ENCODE measurements around the gene FOXP1. TPM values are rescaled to one million over a fixed set of nuclear protein-coding genes. Genes with fewer than 3 reads are reported as not detected.

FOXP1 gene
- total RNA-seq, 4 donors from 2014 or later, result 169 to 300 (median 202) TPM

DNA sequence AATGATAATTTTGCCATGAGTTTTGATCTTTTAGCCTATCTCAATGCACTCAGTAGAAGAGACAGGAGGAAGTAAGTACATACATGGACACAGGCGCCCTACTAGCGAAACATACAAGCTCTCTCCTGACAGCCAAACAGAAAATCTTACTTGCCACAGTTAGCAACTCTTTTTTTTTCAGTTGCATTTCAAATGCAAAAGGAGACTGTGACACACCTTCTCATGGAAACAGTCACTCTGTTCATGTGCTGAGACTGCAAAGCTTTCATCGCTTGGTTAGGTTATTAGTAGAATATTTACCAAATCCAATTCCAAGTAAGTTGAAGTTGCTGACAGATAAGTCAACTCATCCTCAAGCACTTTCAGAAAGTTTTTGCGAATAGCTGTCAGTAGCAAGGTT is 223.3 kb downstream of the FOXP1 start:
- TF ChIP-seq, protein P1, sequence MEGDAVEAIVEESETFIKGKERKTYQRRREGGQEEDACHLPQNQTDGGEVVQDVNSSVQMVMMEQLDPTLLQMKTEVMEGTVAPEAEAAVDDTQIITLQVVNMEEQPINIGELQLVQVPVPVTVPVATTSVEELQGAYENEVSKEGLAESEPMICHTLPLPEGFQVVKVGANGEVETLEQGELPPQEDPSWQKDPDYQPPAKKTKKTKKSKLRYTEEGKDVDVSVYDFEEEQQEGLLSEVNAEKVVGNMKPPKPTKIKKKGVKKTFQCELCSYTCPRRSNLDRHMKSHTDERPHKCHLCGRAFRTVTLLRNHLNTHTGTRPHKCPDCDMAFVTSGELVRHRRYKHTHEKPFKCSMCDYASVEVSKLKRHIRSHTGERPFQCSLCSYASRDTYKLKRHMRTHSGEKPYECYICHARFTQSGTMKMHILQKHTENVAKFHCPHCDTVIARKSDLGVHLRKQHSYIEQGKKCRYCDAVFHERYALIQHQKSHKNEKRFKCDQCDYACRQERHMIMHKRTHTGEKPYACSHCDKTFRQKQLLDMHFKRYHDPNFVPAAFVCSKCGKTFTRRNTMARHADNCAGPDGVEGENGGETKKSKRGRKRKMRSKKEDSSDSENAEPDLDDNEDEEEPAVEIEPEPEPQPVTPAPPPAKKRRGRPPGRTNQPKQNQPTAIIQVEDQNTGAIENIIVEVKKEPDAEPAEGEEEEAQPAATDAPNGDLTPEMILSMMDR (IDR thresholded peaks at IDR 0.05), result no peak
- TF ChIP-seq POLR2AphosphoS5 (IDR thresholded peaks at IDR 0.05), result no peak
- no peak for TF ChIP-seq EP300 (IDR thresholded peaks at IDR 0.05)
- no peak for TF ChIP-seq POLR2A (IDR thresholded peaks at IDR 0.05)
- no peaks in the 10 kb centered on the region for H3K27me3 ChIP-seq
- peaks cover 0 to 10% of the 10 kb centered on the region in 2 donors for H3K36me3 ChIP-seq
- no peaks in the 10 kb centered on the region for H3K9me3 ChIP-seq
- H3K4me1 ChIP-seq, result peaks cover 0 to 7% (median 0%) of the 10 kb centered on the region in 3 donors
- WGBS, 2 donors (ENCODE audit: low coverage in 1 of 2), result 96 to 100% methylated on average over 4 of the region's 4 CpGs
- no peak for ATAC-seq
- no peak overlapping the region for H3K4me3 ChIP-seq
- H3K27ac ChIP-seq, result no peak overlapping the region

DNA sequence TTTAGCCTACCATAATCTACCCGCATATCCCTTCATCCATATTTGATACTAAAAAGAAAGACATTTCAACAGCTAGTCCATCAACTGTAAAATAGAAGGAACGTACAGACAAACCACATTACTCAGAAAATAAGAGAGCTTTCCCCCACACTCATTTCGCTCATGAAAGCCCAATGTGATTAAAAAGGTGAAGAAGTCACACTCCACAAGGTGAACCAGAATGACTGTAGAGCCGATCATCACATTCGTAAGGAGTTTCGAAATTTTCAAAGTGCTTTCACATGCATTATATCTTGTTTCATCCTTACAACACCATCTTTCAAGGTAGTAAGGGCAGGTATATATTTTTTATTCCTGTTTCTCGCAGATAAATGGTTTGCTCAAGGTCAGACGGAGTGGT is 225.3 kb downstream of the FOXP1 start:
- Histone ChIP-seq H3K27me3 (no peaks in the 10 kb centered on the region), H3K4me1 (peaks cover 0 to 7% (median 0%) of the 10 kb centered on the region in 3 donors), H3K36me3 (peaks cover 0 to 10% of the 10 kb centered on the region in 2 donors), H3K9me3 (no peaks in the 10 kb centered on the region), H3K27ac (no peak overlapping the region), H3K4me3 (no peak overlapping the region)
- ATAC-seq, result no peak
- no peak for TF ChIP-seq POLR2AphosphoS5 (IDR thresholded peaks at IDR 0.05)
- no peak for TF ChIP-seq POLR2A (IDR thresholded peaks at IDR 0.05)
- WGBS, 2 donors (ENCODE audit: low coverage in 1 of 2), result 90 to 96% methylated on average over 6 to 7 of the region's 8 CpGs

DNA sequence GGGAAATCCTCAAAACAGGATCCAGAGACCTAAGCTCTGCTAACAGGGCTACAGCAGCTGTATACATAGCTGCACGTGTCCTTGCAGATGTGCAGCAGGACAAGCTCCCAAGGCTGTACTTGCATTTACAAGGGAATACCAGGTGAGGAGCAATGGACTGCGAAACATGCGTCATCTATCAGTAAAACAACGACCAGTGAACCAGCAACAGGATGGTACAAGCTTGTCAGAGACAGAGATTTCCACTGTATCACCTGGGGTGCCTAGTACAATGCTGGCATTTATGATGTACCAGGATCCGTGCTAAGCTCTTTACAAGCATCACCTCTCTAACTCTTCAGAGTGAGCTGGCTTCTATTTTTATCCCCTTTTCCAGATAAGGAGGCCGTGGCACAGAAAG is 227.3 kb downstream of the FOXP1 start:
- no peak for ATAC-seq
- TF ChIP-seq, protein P1 (IDR thresholded peaks at IDR 0.05), result no peak
- TF ChIP-seq EP300 (IDR thresholded peaks at IDR 0.05) (no peak), POLR2A (IDR thresholded peaks at IDR 0.05) (no peak), POLR2AphosphoS5 (IDR thresholded peaks at IDR 0.05) (no peak)
- no peak overlapping the region for H3K27ac ChIP-seq

DNA sequence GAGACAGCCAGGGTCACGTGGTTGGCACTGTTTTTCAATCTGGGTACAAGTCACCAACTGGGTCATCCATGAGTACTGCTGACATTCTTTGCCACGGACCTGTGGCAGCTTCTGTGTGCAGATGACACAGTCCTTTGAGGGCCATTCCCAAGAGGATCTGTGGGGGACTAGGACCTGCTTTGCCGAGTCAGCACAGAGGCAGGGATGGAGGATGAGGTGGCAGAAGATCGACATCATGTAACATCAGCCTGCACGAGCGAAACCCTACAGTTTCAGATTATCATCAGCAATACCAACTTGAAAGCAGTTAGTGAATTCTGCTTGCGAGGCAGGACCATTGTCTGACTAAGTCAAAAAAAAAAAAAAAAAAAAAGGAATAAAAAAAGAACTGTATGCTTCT is 227.7 kb downstream of the FOXP1 start:
- no peak for TF ChIP-seq POLR2AphosphoS5 (IDR thresholded peaks at IDR 0.05)
- no peak for TF ChIP-seq POLR2A (IDR thresholded peaks at IDR 0.05)
- TF ChIP-seq, protein P1 (IDR thresholded peaks at IDR 0.05), result no peak
- no peak for TF ChIP-seq EP300 (IDR thresholded peaks at IDR 0.05)
- no peak for ATAC-seq
- H3K9me3 ChIP-seq, result no peaks in the 10 kb centered on the region
- peaks cover 0 to 13% (median 3%) of the 10 kb centered on the region in 3 donors for H3K4me1 ChIP-seq
- H3K4me3 ChIP-seq, result no peak overlapping the region
- H3K27me3 ChIP-seq, result no peaks in the 10 kb centered on the region
- H3K36me3 ChIP-seq, result peaks cover 0 to 10% of the 10 kb centered on the region in 2 donors
- WGBS, 2 donors (ENCODE audit: low coverage in 1 of 2), result 60 to 64% methylated on average over 4 to 5 of the region's 7 CpGs
- no peak overlapping the region for H3K27ac ChIP-seq

More for the DNA sequence above, 227.3 kb downstream of the FOXP1 start:
- 50 to 76% methylated on average over 2 to 6 of the region's 6 CpGs for WGBS, 2 donors (ENCODE audit: low coverage in 1 of 2)
- Histone ChIP-seq H3K4me1 (peaks cover 0 to 12% (median 0%) of the 10 kb centered on the region in 3 donors), H3K27me3 (no peaks in the 10 kb centered on the region), H3K9me3 (no peaks in the 10 kb centered on the region), H3K4me3 (no peak overlapping the region), H3K36me3 (peaks cover 0 to 10% of the 10 kb centered on the region in 2 donors)

DNA sequence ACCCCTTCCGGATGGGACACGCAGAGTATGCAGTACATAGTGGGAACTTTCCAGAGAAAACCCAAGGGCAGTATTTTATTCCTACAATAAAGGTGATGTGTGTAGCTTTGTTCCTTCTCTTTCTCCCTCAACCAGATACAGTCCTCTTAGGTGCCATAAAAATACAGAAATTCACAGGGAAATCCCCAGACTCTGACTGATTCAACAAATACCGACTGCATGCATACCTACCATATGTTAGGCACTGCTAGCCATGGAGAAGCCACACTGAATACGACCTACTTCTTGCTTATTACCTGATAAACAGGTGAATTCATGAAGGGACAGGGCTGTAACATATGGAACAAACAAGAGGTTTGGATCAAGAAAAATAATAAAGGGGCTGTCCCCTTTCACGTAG is 228.5 kb downstream of the FOXP1 start:
- no peaks in the 10 kb centered on the region for H3K9me3 ChIP-seq
- peaks cover 0 to 10% of the 10 kb centered on the region in 2 donors for H3K36me3 ChIP-seq
- H3K27ac ChIP-seq, result no peak overlapping the region
- H3K4me3 ChIP-seq, result no peak overlapping the region
- TF ChIP-seq POLR2A (IDR thresholded peaks at IDR 0.05) (no peak), POLR2AphosphoS5 (IDR thresholded peaks at IDR 0.05) (no peak), EP300 (IDR thresholded peaks at IDR 0.05) (no peak)
- TF ChIP-seq, protein P1 (IDR thresholded peaks at IDR 0.05), result no peak
- H3K27me3 ChIP-seq, result no peaks in the 10 kb centered on the region
- no peak for ATAC-seq
- WGBS, 2 donors (ENCODE audit: low coverage in 1 of 2), result 79 to 95% methylated on average over 2 to 3 of the region's 5 CpGs
- H3K4me1 ChIP-seq, result peaks cover 0 to 16% (median 6%) of the 10 kb centered on the region in 3 donors
